SU-DHL-6 (cell line): ENCODE data around the gene JMJD6.

Experiments
- EZH2phosphoT487 ChIP-seq: fragments of 200-600 bp; sonication (generic), shearing (Covaris generic); conservative IDR thresholded peaks from 2 replicates; pipeline ENCODE4 v1.6.1; 2018; ENCODE audit warnings: mild to moderate bottlenecking, antibody characterized with exemption, low read length, moderate library complexity, mixed read lengths
- TF ChIP-seq, protein P1 (sequence below): fragments of 200-600 bp; sonication (generic); IDR thresholded peaks from one replicate; pipeline ENCODE4 v1.5.1; 2017; ENCODE audit warnings: antibody characterized with exemption, mild to moderate bottlenecking, low read length, moderate library complexity; ENCODE audit not compliant: insufficient read depth, poor library complexity, severe bottlenecking

DNA sequence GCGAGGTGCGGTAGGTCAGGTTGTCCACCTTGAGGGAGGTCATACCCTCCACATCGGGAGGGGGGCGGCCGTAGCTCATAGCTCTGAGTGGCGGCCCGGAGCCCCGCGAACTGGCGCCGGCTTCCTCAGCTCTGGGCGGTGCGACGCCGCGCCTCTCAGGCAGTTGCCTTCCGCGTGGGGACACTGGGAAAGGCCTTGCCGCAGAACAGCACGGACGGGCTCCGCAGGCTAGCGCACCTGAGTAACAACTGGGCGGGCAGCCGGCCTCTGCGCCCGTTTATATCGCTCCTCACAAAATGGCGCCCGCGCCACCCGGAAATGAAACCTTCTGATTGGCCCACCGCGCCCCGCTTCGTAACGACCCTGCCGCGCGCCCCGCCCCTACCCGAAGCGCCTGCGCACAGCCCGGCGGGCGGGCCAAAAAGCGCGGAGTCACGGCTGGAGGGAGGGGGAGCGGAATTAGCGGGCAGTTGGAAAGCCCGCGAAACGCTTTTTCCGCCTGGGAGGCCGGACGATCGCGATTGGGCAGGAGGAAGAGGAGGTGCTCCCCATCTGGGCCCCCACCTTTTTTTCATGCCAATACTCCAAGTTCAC is 10.8 kb upstream of the JMJD6 start, which contains the start of gene SRSF2:
- TF ChIP-seq, protein P1, sequence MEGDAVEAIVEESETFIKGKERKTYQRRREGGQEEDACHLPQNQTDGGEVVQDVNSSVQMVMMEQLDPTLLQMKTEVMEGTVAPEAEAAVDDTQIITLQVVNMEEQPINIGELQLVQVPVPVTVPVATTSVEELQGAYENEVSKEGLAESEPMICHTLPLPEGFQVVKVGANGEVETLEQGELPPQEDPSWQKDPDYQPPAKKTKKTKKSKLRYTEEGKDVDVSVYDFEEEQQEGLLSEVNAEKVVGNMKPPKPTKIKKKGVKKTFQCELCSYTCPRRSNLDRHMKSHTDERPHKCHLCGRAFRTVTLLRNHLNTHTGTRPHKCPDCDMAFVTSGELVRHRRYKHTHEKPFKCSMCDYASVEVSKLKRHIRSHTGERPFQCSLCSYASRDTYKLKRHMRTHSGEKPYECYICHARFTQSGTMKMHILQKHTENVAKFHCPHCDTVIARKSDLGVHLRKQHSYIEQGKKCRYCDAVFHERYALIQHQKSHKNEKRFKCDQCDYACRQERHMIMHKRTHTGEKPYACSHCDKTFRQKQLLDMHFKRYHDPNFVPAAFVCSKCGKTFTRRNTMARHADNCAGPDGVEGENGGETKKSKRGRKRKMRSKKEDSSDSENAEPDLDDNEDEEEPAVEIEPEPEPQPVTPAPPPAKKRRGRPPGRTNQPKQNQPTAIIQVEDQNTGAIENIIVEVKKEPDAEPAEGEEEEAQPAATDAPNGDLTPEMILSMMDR = no peak
- TF ChIP-seq EZH2phosphoT487 = no peak
